HEK293T (cell line): ENCODE measurements around the gene PSMB9.
"Not testable (repeated sequence)": the region's sequence is repeated elsewhere in the genome, so short reads cannot be mapped to it uniquely, and the experiment has no call there.

Experiments used
- CTCF ChIA-PET: fragments of 350-600 bp; formaldehyde crosslinking; extraction: SDS; loops from one replicate; lab custom pipeline; 2021; ENCODE audit warnings: antibody characterized with exemption, inconsistent platforms; lab: Yijun Ruan, JAX
- POLR2A ChIA-PET: fragments of 350-600 bp; formaldehyde crosslinking; extraction: SDS; loops from one replicate; lab custom pipeline; 2020; ENCODE audit warnings: antibody characterized with exemption, inconsistent platforms; lab: Yijun Ruan, JAX
- DNase-seq: peaks from one replicate; pipeline ENCODE4 v3.0.0; 2012; ENCODE audit warnings: mixed read lengths; ENCODE audit errors: extremely low spot score
- ARNT ChIP-seq: fragments of 450-650 bp; IDR thresholded peaks from 2 replicates; pipeline ENCODE4 v1.6.1; 2017; ENCODE audit warnings: mild to moderate bottlenecking
- BHLHE40 ChIP-seq: fragments of 450-650 bp; IDR thresholded peaks from 2 replicates; pipeline ENCODE4 v1.6.1; 2016; ENCODE audit warnings: mild to moderate bottlenecking, moderate library complexity, borderline replicate concordance
- CTBP1 ChIP-seq: fragments of 450-650 bp; IDR thresholded peaks from 2 replicates; pipeline ENCODE4 v1.6.1; 2016; ENCODE audit warnings: borderline replicate concordance
- ELF4 ChIP-seq: fragments of 450-650 bp; IDR thresholded peaks from 2 replicates; pipeline ENCODE4 v1.6.1; 2017; ENCODE audit warnings: antibody characterized with exemption
- FOXA1 ChIP-seq: fragments of 450-650 bp; IDR thresholded peaks from 2 replicates; pipeline ENCODE4 v1.6.1; 2016; ENCODE audit warnings: mild to moderate bottlenecking
- FOXK2 ChIP-seq: fragments of 450-650 bp; IDR thresholded peaks from 2 replicates; pipeline ENCODE4 v1.6.1; 2016; ENCODE audit warnings: mild to moderate bottlenecking
- FOXM1 ChIP-seq: fragments of 450-650 bp; IDR thresholded peaks from 2 replicates; pipeline ENCODE4 v1.6.1; 2017; ENCODE audit warnings: mild to moderate bottlenecking, borderline replicate concordance
- HDGF ChIP-seq: fragments of 450-650 bp; IDR thresholded peaks from 2 replicates; pipeline ENCODE4 v1.6.1; 2017; ENCODE audit warnings: antibody characterized with exemption, borderline replicate concordance
- L3MBTL2 ChIP-seq: fragments of 450-650 bp; conservative IDR thresholded peaks from 2 replicates; pipeline ENCODE4 v1.6.1; 2016; ENCODE audit warnings: mild to moderate bottlenecking
- LEF1 ChIP-seq: fragments of 450-650 bp; IDR thresholded peaks from 2 replicates; pipeline ENCODE4 v1.6.1; 2017; ENCODE audit warnings: mild to moderate bottlenecking, borderline replicate concordance
- NFRKB ChIP-seq: fragments of 450-650 bp; IDR thresholded peaks from 2 replicates; pipeline ENCODE4 v1.6.1; 2016; ENCODE audit warnings: mild to moderate bottlenecking, moderate library complexity
- PKNOX1 ChIP-seq: fragments of 450-650 bp; IDR thresholded peaks from 2 replicates; pipeline ENCODE4 v1.6.1; 2016
- SP1 ChIP-seq: fragments of 450-650 bp; IDR thresholded peaks from 2 replicates; pipeline ENCODE4 v1.6.1; 2017
- SUZ12 ChIP-seq: fragments of 450-650 bp; IDR thresholded peaks from 2 replicates; pipeline ENCODE4 v1.6.1; 2016; ENCODE audit warnings: mild to moderate bottlenecking
- TARDBP ChIP-seq: fragments of 450-650 bp; IDR thresholded peaks from 2 replicates; pipeline ENCODE4 v1.6.1; 2016
- ZNF384 ChIP-seq: fragments of 450-650 bp; IDR thresholded peaks from 2 replicates; pipeline ENCODE4 v1.6.1; 2016

Gene PSMB9

GRCh38 chr6:32876603-32877002 is 22.6 kb downstream of the PSMB9 start:
- no peak for DNase-seq
- POLR2A ChIA-PET: interaction anchor here (0.8 kb wide), 1 partner anchor 18 kb away, joined by 3 read pairs; no protein-coding TSS in a partner anchor
- CTCF ChIA-PET: interaction anchor here (0.9 to 1.4 kb wide), 3 partner anchors 8 to 108 kb away, joined by 3 read pairs; no protein-coding TSS in a partner anchor
- TF ChIP-seq BHLHE40 (no peak), FOXM1 (no peak), TARDBP (no peak), SP1 (no peak), FOXK2 (no peak), NFRKB (no peak), SUZ12 (no peak), CTBP1 (no peak), FOXA1 (no peak), ARNT (no peak), HDGF (no peak)

DNA sequence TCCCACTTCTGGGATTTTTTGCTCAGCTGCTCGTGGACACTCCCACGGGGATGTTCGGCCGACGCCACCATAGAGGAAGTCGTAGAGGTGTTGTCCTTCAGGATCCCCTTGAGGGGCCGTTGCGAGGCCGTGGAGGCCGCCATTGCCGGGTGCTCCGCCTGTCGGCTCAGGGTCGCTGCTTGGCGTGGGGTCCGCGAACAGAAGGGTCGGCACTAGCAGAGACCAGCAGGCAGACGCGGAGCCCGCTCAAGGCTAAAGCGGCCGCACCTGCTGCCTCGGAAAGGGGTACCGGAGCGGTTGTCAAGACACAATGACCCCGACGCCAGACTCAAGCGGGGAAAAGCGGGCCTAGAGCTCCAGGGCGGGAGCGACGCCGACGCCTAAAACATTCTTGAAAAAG is 25.7 kb downstream of the PSMB9 start:
- ChIA-PET CTCF (interaction anchor here (0.6 to 2.1 kb wide), 2 partner anchors 41 to 105 kb away, joined by 4 to 12 read pairs; partner anchors contain the start of gene TAP2), POLR2A (interaction anchor here (0.8 to 1.8 kb wide), 3 partner anchors 15 to 92 kb away, joined by 3 to 5 read pairs (median 4); no protein-coding TSS in a partner anchor)
- no peak for TF ChIP-seq ARNT
- no peak for TF ChIP-seq SP1
- TF ChIP-seq BHLHE40: no peak
- TF ChIP-seq ZNF384: no peak
- DNase-seq: no peak

- DNase-seq, CTCF ChIA-PET: not testable (repeated sequence)
- POLR2A ChIA-PET: interaction anchor here (1.8 kb wide), 1 partner anchor 91 kb away, joined by 4 read pairs; no protein-coding TSS in a partner anchor
These were observed 27.0 kb downstream of the PSMB9 start for GRCh38 chr6:32880962-32881361.

- no peak for TF ChIP-seq ARNT
- no peak for TF ChIP-seq BHLHE40
- TF ChIP-seq SUZ12: no peak
- TF ChIP-seq LEF1: no peak
- no peak for TF ChIP-seq HDGF
- TF ChIP-seq FOXK2: no peak
- ChIA-PET CTCF (interaction anchor here (0.6 to 1.5 kb wide), 4 partner anchors 44 to 102 kb away, joined by 3 to 9 read pairs (median 4); partner anchors contain the start of gene TAP2), POLR2A (no interaction called here)
- DNase-seq: no peak
These were observed 28.9 kb downstream of the PSMB9 start for GRCh38 chr6:32882879-32883250.

DNA sequence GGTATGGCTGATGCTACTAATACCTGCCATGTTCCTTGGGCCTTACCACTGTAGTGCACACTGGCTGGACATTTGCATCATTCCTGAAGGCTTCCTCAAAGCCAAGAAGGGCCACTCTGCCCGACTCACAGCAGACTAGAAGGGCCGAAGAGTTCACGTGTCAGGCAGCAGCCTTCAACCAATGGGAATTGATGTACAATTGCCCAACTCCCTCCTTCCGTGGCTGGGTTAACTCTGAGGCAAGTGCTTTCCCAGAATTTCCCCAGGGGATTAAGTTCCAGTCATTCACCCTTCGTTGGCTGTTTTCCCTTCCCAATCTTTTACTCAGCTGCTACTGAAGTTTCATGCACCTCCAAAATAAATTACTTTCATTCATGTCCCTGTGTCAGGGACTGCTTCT is 29.8 kb downstream of the PSMB9 start:
- POLR2A ChIA-PET: interaction anchor here (0.6 kb wide), 1 partner anchor 324 kb away, joined by 3 read pairs; no protein-coding TSS in a partner anchor
- no peak for DNase-seq
- TF ChIP-seq CTBP1: no peak
- TF ChIP-seq LEF1: no peak
- no peak for TF ChIP-seq PKNOX1
- TF ChIP-seq BHLHE40: no peak

DNA sequence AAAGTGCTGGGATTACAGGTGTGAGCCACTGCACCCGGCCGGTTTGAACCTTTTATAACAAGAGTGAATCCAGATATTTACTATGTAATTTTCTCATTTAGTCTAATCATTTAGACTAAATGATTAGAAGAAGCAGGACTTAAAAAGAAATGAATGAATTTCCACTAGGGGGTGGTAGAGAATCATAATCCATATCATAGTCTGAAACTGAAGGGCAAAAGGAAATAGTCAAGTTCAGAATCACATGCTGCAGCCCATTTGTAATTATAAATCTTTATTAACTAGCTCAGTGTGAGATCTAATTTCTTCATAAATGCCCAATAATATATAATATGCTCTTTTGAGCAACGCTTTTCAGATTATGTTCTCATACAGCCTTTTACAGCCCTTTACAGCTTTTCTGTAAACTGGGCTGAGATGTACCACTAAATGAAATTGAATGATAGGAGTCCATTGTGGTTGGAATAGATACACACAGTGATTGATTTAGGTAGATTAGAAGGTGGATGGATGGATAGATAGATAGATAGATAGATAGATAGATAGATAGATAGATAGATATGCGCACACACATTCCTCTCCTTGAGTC is 31.8 kb downstream of the PSMB9 start:
- POLR2A ChIA-PET: interaction anchor here (1.3 to 1.7 kb wide), 4 partner anchors 9 to 99 kb away, joined by 4 to 11 read pairs (median 8); no protein-coding TSS in a partner anchor
- CTCF ChIA-PET: interaction anchor here (0.6 to 1.7 kb wide), 8 partner anchors 18 to 99 kb away, joined by 3 to 34 read pairs (median 4); partner anchors contain the start of genes HLA-DMB and TAP2
- DNase-seq: no peak
- TF ChIP-seq PKNOX1 (no peak), ARNT (no peak), ELF4 (no peak), NFRKB (no peak), LEF1 (no peak), CTBP1 (no peak), BHLHE40 (no peak), FOXK2 (no peak), FOXM1 (no peak), TARDBP (no peak), SUZ12 (no peak), HDGF (no peak), FOXA1 (no peak), ZNF384 (no peak), L3MBTL2 (no peak), SP1 (no peak)

More for the DNA sequence above, 29.8 kb downstream of the PSMB9 start:
- CTCF ChIA-PET: no interaction called here

DNA sequence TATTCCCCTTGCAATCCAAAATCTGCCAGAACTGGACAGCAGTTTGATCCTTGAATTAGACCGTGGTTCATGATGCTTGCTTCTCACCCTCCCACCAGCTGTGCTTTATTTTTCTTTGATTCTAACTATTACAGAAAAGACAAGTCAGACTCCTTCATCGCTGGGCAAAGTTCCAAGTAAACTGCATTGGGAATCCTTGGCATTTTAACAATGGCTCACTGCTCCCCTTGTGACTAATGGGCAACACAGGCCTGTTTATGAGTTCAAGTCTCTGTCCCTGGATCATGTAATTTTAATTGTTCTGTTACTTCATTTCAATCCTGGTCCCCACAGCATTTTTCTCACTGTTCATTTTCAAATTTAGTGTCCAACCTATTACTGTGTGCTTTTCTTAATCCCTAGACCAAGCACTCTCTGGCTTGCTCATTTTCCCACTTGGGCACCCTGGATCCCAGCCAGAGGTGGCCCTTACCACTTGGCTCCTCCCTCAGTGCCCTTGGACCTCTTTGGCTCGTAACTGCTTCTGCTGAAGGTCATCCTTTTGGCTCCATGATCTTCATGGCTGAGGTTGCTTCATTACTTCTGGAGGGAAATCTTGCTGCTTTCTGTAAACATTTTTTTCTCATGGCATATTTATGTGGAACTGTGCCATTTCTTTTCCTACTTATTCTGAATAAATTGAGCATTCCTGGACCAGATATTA is 32.8 kb downstream of the PSMB9 start:
- no peak for DNase-seq
- ChIA-PET CTCF (interaction anchor here (0.6 to 1.7 kb wide), 5 partner anchors 19 to 98 kb away, joined by 3 to 34 read pairs (median 5); no protein-coding TSS in a partner anchor), POLR2A (interaction anchor here (1.3 to 1.7 kb wide), 3 partner anchors 8 to 85 kb away, joined by 5 to 11 read pairs (median 10); no protein-coding TSS in a partner anchor)
- no peak for TF ChIP-seq FOXA1
- TF ChIP-seq ELF4: no peak
- no peak for TF ChIP-seq BHLHE40
